OCI-LY7 (cell line): ENCODE results near the gene GNAI2. TPM values are rescaled to one million over a fixed set of nuclear protein-coding genes. Genes with fewer than 3 reads are reported as not detected.

Experiments used
- BruUV-seq: library from RNA; stranded (reverse); fragments of 400-500 nt; replicated peaks from 2 replicates; lab custom pipeline; 2021; lab: Mats Ljungman, UMichigan
- CTCF ChIA-PET: fragments of 300-600 bp; sonication (Branson Sonifier 250); formaldehyde crosslinking; loops from one replicate; lab custom pipeline; 2022; ENCODE audit warnings: antibody characterized with exemption; ENCODE audit not compliant: unreplicated experiment; lab: Charles Lee
- POLR2A ChIA-PET: fragments of 300-600 bp; sonication (Branson Sonifier 250); formaldehyde crosslinking; loops from one replicate; lab custom pipeline; 2022; ENCODE audit warnings: antibody characterized with exemption; lab: Charles Lee
- DNase-seq: peaks from one replicate; pipeline ENCODE4 v3.0.0-alpha.2; 2015; ENCODE audit warnings: low spot score
- H2AFZ ChIP-seq: fragments of 200-600 bp; sonication (generic), shearing (Covaris generic); 2 replicates; pipeline ENCODE4 v1.6.1; 2014; ENCODE audit warnings: mild to moderate bottlenecking, antibody characterized with exemption, low read length, moderate library complexity
- H3K27ac ChIP-seq: fragments of 200-600 bp; sonication (generic); 2 replicates; pipeline ENCODE4 v1.5.1; 2014; ENCODE audit warnings: mixed run types, low read depth, mild to moderate bottlenecking, moderate library complexity, low read length, inconsistent platforms; ENCODE audit not compliant: poor library complexity, severe bottlenecking
- H3K36me3 ChIP-seq: fragments of 200-600 bp; sonication (generic); 2 replicates; pipeline ENCODE4 v1.6.1; 2014; ENCODE audit warnings: mild to moderate bottlenecking, antibody characterized with exemption, low read length, moderate library complexity, mixed read lengths; ENCODE audit not compliant: insufficient read depth
- H3K4me1 ChIP-seq: fragments of 200-600 bp; sonication (generic); 2 replicates; pipeline ENCODE4 v1.5.1; 2014; ENCODE audit warnings: mild to moderate bottlenecking, low read length; ENCODE audit not compliant: insufficient read depth, poor library complexity, severe bottlenecking
- H3K4me2 ChIP-seq: fragments of 200-600 bp; sonication (generic); 2 replicates; pipeline ENCODE4 v1.6.1; 2014; ENCODE audit warnings: mild to moderate bottlenecking, low read length
- H3K4me3 ChIP-seq: fragments of 200-600 bp; sonication (generic); 2 replicates; pipeline ENCODE4 v1.5.1; 2014; ENCODE audit warnings: mild to moderate bottlenecking, low read depth, low read length; ENCODE audit not compliant: poor library complexity, severe bottlenecking
- H3K79me2 ChIP-seq: fragments of 200-600 bp; sonication (generic); 2 replicates; pipeline ENCODE4 v1.6.1; 2016; ENCODE audit warnings: low read depth, mild to moderate bottlenecking, low read length, moderate library complexity, mixed read lengths; ENCODE audit not compliant: insufficient read depth
- H3K9me2 ChIP-seq: fragments of 200-600 bp; sonication (generic); 2 replicates; pipeline ENCODE4 v1.6.1; 2016; ENCODE audit warnings: mild to moderate bottlenecking, low read length, mixed read lengths; ENCODE audit not compliant: insufficient read depth
- H3K9me3 ChIP-seq: fragments of 200-600 bp; sonication (generic); 2 replicates; pipeline ENCODE4 v1.6.1; 2014; ENCODE audit warnings: mild to moderate bottlenecking, mixed run types, low read length, mixed read lengths
- H4K20me1 ChIP-seq: fragments of 200-600 bp; sonication (generic); 2 replicates; pipeline ENCODE4 v1.6.1; 2014; ENCODE audit warnings: mild to moderate bottlenecking, antibody characterized with exemption, low read length, moderate library complexity, mixed read lengths; ENCODE audit not compliant: insufficient read depth
- EZH2phosphoT487 ChIP-seq: fragments of 200-600 bp; sonication (generic); IDR thresholded peaks from 2 replicates; pipeline ENCODE4 v1.6.1; 2018; ENCODE audit warnings: low read depth, borderline replicate concordance, mild to moderate bottlenecking, mixed run types, antibody characterized with exemption, low read length, moderate library complexity, mixed read lengths
- intact Hi-C: fragments of 100-400 bp; cut with micrococcal nuclease; formaldehyde crosslinking; loops from one replicate; pipeline ENCODE4 v1.10.0; 2022; ENCODE audit not compliant: unreplicated experiment
- total RNA-seq, 2 experiments: library from RNA; depleted of rRNA in 1 of 2; stranded (reverse); fragments of >200 nt in 1 of 2; shearing (Covaris generic) in 1 of 2; gene quantifications; 2 replicates each; pipeline ENCODE4 v1.2.3, GENCODE V29; 2014 to 2022
- TF ChIP-seq, protein P1 (sequence below): fragments of 200-600 bp; sonication (generic); conservative IDR thresholded peaks from 2 replicates; pipeline ENCODE4 v1.5.1; 2014; ENCODE audit warnings: mild to moderate bottlenecking, antibody characterized with exemption, low read length, moderate library complexity, mixed read lengths

The GNAI2 gene
- total RNA-seq, 2 experiments from 2014 or later, result 190 to 256 TPM

DNA sequence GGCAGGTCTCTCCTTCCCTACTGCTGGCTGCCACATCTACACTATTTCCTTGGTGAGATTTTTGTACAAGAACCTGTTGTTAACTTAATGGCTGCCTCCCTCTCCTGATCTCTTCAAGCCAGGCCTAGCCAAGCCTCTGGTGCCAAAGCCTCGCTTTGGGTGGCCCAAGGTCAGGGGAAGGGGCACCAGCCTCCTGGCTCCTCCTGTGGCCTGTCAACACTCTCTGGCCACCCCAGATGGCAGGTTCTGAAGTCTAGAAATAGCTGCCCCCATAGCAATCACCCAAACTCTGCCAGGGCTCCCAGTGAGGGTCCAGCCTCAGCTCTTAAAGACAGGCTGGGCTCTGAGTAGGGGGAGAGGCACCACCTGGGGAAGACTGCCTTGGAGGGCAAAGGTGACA is 51.3 kb downstream of the GNAI2 start:
- Histone ChIP-seq H3K27ac (no peak overlapping the region), H3K4me2 (no peak overlapping the region), H4K20me1 (no peaks in the 10 kb centered on the region), H3K4me1 (no peaks in the 10 kb centered on the region), H3K4me3 (no peak overlapping the region), H3K9me2 (no peaks in the 10 kb centered on the region), H3K9me3 (no peaks in the 10 kb centered on the region), H2AFZ (no peak overlapping the region), H3K79me2 (peaks cover 20% of the 10 kb centered on the region), H3K36me3 (peaks cover 52% of the 10 kb centered on the region)
- CTCF ChIA-PET, result no interaction called here
- POLR2A ChIA-PET, result no interaction called here
- intact Hi-C loops, result no loop called here
- TF ChIP-seq, protein P1, sequence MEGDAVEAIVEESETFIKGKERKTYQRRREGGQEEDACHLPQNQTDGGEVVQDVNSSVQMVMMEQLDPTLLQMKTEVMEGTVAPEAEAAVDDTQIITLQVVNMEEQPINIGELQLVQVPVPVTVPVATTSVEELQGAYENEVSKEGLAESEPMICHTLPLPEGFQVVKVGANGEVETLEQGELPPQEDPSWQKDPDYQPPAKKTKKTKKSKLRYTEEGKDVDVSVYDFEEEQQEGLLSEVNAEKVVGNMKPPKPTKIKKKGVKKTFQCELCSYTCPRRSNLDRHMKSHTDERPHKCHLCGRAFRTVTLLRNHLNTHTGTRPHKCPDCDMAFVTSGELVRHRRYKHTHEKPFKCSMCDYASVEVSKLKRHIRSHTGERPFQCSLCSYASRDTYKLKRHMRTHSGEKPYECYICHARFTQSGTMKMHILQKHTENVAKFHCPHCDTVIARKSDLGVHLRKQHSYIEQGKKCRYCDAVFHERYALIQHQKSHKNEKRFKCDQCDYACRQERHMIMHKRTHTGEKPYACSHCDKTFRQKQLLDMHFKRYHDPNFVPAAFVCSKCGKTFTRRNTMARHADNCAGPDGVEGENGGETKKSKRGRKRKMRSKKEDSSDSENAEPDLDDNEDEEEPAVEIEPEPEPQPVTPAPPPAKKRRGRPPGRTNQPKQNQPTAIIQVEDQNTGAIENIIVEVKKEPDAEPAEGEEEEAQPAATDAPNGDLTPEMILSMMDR, result no peak
- TF ChIP-seq EZH2phosphoT487, result no peak
- DNase-seq, result no peak
- BruUV-seq, result no TSS peak

DNA sequence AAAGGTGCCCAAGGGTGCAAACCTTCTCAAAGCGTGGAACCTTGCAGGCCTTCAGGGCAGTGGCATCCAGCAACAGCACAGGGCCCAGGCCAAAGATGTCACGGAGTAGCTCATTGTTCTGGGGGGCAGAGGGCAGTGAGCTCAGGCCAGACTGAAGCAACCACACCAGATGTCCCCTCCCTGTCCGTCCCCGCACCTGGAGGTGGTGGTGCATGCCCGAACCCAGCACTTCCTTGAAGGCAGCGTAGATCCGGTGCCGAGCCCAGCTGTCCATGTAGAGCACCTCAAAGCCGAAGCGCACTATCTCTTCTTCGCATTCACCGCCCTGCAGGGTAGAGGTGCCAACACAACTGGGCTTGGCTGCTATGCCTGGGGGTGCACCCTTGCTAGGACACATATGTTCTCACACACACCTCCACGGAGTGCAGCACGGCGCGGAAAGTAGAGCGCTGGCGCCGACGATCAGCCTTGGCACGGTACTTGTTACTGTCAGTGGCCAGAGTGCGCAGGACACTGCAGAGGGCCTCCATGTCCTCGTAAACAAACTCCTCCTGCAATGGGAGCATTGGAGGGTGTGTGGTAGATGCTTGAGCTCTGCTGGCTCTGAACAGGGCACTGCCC is 52.5 kb downstream of the GNAI2 start:
- Histone ChIP-seq H3K9me3 (no peaks in the 10 kb centered on the region), H3K79me2 (peaks cover 20% of the 10 kb centered on the region), H3K4me1 (peaks cover 6% of the 10 kb centered on the region), H3K4me2 (no peak overlapping the region), H3K4me3 (no peak overlapping the region), H3K9me2 (no peaks in the 10 kb centered on the region), H4K20me1 (no peaks in the 10 kb centered on the region), H3K27ac (no peak overlapping the region), H2AFZ (no peak overlapping the region), H3K36me3 (peaks cover 52% of the 10 kb centered on the region)
- POLR2A ChIA-PET, result no interaction called here
- CTCF ChIA-PET, result no interaction called here
- no TSS peak for BruUV-seq
- DNase-seq, result no peak
- TF ChIP-seq, protein P1, result no peak
- no peak for TF ChIP-seq EZH2phosphoT487
- intact Hi-C loops, result no loop called here

DNA sequence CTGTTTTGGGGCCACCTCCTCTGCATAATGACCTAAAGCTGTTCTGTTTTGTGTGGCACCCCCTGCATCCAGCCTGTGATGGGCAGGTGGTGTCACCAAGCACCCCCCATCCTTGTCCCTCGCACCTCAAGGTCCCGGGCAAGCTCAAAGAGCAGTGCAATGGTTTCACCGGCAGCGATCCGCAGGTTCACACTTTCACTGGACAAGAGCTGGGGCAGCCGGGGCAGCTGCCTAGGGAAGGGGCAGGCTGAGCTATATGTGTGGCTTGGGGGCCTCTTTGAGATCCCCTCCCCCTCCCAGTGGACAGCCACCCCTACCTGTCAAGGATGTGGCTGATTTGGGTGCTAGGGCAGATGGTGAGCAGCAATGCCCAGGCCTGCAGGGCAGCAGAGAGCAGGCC is 53.1 kb downstream of the GNAI2 start:
- TF ChIP-seq, protein P1, result no peak
- no peak for TF ChIP-seq EZH2phosphoT487
- intact Hi-C loops, result no loop called here
- POLR2A ChIA-PET, result no interaction called here
- no TSS peak for BruUV-seq
- Histone ChIP-seq H3K36me3 (peaks cover 52% of the 10 kb centered on the region), H3K4me1 (peaks cover 6% of the 10 kb centered on the region), H2AFZ (no peak overlapping the region), H3K4me2 (no peak overlapping the region), H3K27ac (no peak overlapping the region), H3K4me3 (no peak overlapping the region), H4K20me1 (no peaks in the 10 kb centered on the region), H3K9me3 (no peaks in the 10 kb centered on the region), H3K9me2 (no peaks in the 10 kb centered on the region), H3K79me2 (peaks cover 20% of the 10 kb centered on the region)
- CTCF ChIA-PET, result no interaction called here
- DNase-seq, result no peak
